ENCODE data around the gene SRP68. TPM values are rescaled to one million over a fixed set of nuclear protein-coding genes. Genes with fewer than 3 reads are reported as not detected.
"Not testable (repeated sequence)": the region's sequence is repeated elsewhere in the genome, so short reads cannot be mapped to it uniquely, and the experiment has no call there.

The SRP68 gene
- total and polyA plus RNA-seq, 2 of the 8 experiments (the other 6 are each of a cell fraction or from before 2014, with no cell fraction given), result 57.7 to 83.5 TPM

DNA sequence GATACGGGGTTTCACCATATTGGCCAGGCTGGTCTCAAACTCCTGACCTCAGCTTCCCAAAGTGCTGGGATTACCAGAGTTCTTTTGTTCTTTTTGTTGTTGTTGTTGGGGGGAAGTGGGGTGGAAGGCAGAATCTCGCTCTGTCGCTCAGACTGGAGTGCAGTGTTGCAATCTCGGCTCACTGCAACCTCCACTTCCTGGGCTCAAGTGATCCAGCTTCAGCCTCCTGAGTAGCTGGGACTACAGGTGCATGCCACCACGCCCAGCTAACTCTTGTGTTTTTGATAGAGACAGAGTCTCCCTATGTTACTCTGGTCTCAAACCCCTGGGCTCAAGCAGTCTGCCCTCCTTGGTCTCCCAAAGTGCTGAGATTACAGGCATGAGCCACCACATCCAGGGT, 6.1 kb upstream of the SRP68 start:
- POLR2A ChIA-PET (ENCODE audit: partially characterized antibody), result interaction anchor here (0.9 to 4.0 kb wide), 7 partner anchors 10 to 163 kb away, joined by 3 to 28 read pairs (median 3); partner anchors contain the start of gene EXOC7
- not testable (repeated sequence) for H2BK120ac ChIP-seq (replicated peaks; ENCODE audit: low read depth, low read length); H2BK5ac ChIP-seq (ENCODE audit: low read depth, low read length); H2BK20ac ChIP-seq (ENCODE audit: low read length); H3K4me3 ChIP-seq (ENCODE audit: extremely low read depth in 1 of 4, insufficient read depth in 2 of 4, low read depth in 3 of 4, low read length in 4 of 4); H4K8ac ChIP-seq (ENCODE audit: extremely low read depth, insufficient read depth, low read length); H3K18ac ChIP-seq (ENCODE audit: extremely low read depth, low read length); FAIRE-seq; H3K56ac ChIP-seq (replicated peaks; ENCODE audit: insufficient read length, low read depth, low read length); H2BK12ac ChIP-seq (ENCODE audit: low read depth, low read length); H3K79me1 ChIP-seq (ENCODE audit: low read depth, low read length); DNase-seq (ENCODE audit: low read depth in 1 of 2, low spot score in 2 of 2); H3K79me2 ChIP-seq (ENCODE audit: control insufficient read depth in 1 of 2, insufficient read depth in 2 of 2, low read length in 2 of 2); H4K5ac ChIP-seq (ENCODE audit: insufficient read length, low read depth, low read length); H3K36me3 ChIP-seq (ENCODE audit: control insufficient read depth in 2 of 4, insufficient read depth in 4 of 4, low read length in 3 of 4); H3K9ac ChIP-seq (replicated peaks in 1 of 4; ENCODE audit: extremely low read depth in 1 of 4, low read depth in 3 of 4, low read length in 3 of 4); H3K9me3 ChIP-seq (ENCODE audit: insufficient read depth in 2 of 2, low read depth in 1 of 2, low read length in 1 of 2); H3K27ac ChIP-seq (ENCODE audit: low read depth, low read length); H3K23ac ChIP-seq (ENCODE audit: insufficient read length); H2BK15ac ChIP-seq (ENCODE audit: low read length); H3K4ac ChIP-seq (replicated peaks; ENCODE audit: insufficient read length, low read depth, low read length); H2AK5ac ChIP-seq (ENCODE audit: low read depth, low read length); H2AFZ ChIP-seq (ENCODE audit: low read length); H3K4me2 ChIP-seq (ENCODE audit: insufficient read depth in 1 of 2, low read depth in 2 of 2, low read length in 2 of 2); H3K14ac ChIP-seq (ENCODE audit: insufficient read length); H4K91ac ChIP-seq (replicated peaks; ENCODE audit: insufficient read length, low read length)
- CTCF ChIA-PET (ENCODE audit: partially characterized antibody), result interaction anchor here (0.7 to 7.6 kb wide), 5 partner anchors 15 to 363 kb away, joined by 3 to 36 read pairs (median 4); no protein-coding TSS in a partner anchor
- Histone ChIP-seq H3K4me1 (replicated peaks in 1 of 4; ENCODE audit: control insufficient read depth in 3 of 4, insufficient read depth in 4 of 4, low read length in 3 of 4) (peaks cover 0 to 45% (median 39%) of the 10 kb centered on the region in 4 experiments; a peak in 6 of 7 replicates), H4K20me1 (replicated peaks in 1 of 2; ENCODE audit: control insufficient read depth in 1 of 2, insufficient read depth in 2 of 2, low read length in 2 of 2) (peaks cover 2 to 15% of the 10 kb centered on the region in 2 experiments), H3K27me3 (replicated peaks in 1 of 4; ENCODE audit: control insufficient read depth in 3 of 4, extremely low read depth in 1 of 4, insufficient read depth in 3 of 4, low read length in 3 of 4) (peaks cover 54 to 68% (median 65%) of the 10 kb centered on the region in 4 experiments), H3K23me2 (ENCODE audit: low read depth, low read length) (peaks cover 20% of the 10 kb centered on the region; the same call in 1 of the 2 replicates)
- WGBS, 2 experiments (ENCODE audit: extremely low coverage in 1 of 2, insufficient coverage in 1 of 2, insufficient read length in 1 of 2, insufficient replicate concordance in 2 of 2, low coverage in 1 of 2, low lambda C conversion rate in 2 of 2, missing lambda C conversion rate in 1 of 2), result 78% methylated on average over 5 of the region's 5 CpGs; no CpG with 5 or more reads in 1 of the 2 experiments

All from H1 (cell line).